Colonic mucosa (tissue), 4 donors: ENCODE results near the gene SYT1. TPM values are rescaled to one million over a fixed set of nuclear protein-coding genes. Genes with fewer than 3 reads are reported as not detected.

Experiments
- DNase-seq: peaks from one replicate; pipeline ENCODE4 v3.0.0-alpha.2; 2020
- H3K27ac ChIP-seq: fragments of 200-600 bp; one replicate; pipeline ENCODE4 v1.8.0; 2021
- H3K27me3 ChIP-seq: fragments of 200-600 bp; one replicate; pipeline ENCODE4 v1.8.0; 2021
- H3K36me3 ChIP-seq: fragments of 200-600 bp; one replicate; pipeline ENCODE4 v1.8.0; 2021
- H3K4me1 ChIP-seq: fragments of 200-600 bp; one replicate; pipeline ENCODE4 v1.8.0; 2021; ENCODE audit warnings: mild to moderate bottlenecking
- H3K4me3 ChIP-seq: fragments of 200-600 bp; one replicate; pipeline ENCODE4 v1.8.0; 2021
- H3K9ac ChIP-seq, 2 donors: one replicate each; pipeline ENCODE4 v1.7.0; 2013; ENCODE audit warnings: control low read depth in 2 of 2, low read depth in 2 of 2, low read length in 2 of 2
- H3K9me3 ChIP-seq: fragments of 200-600 bp; one replicate; pipeline ENCODE4 v1.8.0; 2021
- CTCF ChIP-seq: fragments of 200-600 bp; IDR thresholded peaks from one replicate; pipeline ENCODE4 v1.8.0; 2022; ENCODE audit warnings: antibody characterized with exemption, mild to moderate bottlenecking
- intact Hi-C: fragments of 100-400 bp; cut with DNase I; formaldehyde crosslinking; loops from one replicate; pipeline ENCODE4 v1.14.1; 2022
- total RNA-seq, 2 donors: library from RNA; stranded (reverse); fragmentation: NEBNext Ultra II Directional in 1 of 2; extraction: Animal tissue kit (Norgen Biotek cat#: 25700) in 1 of 2; gene quantifications; one replicate each; pipeline ENCODE4 v1.2.1, GENCODE V29; 2021
- donor health status: healthy.
- donor health status: DM: no; HTN: no; CAD: no.
- donor health status: DM: no; HTN: no; CAD: no.

SYT1 gene
- total RNA-seq, 2 donors from 2014 or later = 0.94 to 3.2 TPM

GRCh38 chr12:79309039-79309438 is 444.5 kb downstream of the SYT1 start:
- no peak for TF ChIP-seq CTCF
- no peak overlapping the region for H3K4me3 ChIP-seq
- intact Hi-C loops = no loop called here
- no peaks in the 10 kb centered on the region for H3K4me1 ChIP-seq
- H3K27ac ChIP-seq = no peak overlapping the region
- no peaks in the 10 kb centered on the region for H3K9me3 ChIP-seq
- H3K36me3 ChIP-seq = no peaks in the 10 kb centered on the region
- H3K9ac ChIP-seq = no peak overlapping the region
- no peak for DNase-seq
- H3K27me3 ChIP-seq = no peaks in the 10 kb centered on the region

GRCh38 chr12:79317179-79317847 is 452.7 kb downstream of the SYT1 start:
- H3K27me3 ChIP-seq = no peaks in the 10 kb centered on the region
- H3K9ac ChIP-seq = no peak overlapping the region
- no peaks in the 10 kb centered on the region for H3K9me3 ChIP-seq
- no peaks in the 10 kb centered on the region for H3K4me1 ChIP-seq
- H3K4me3 ChIP-seq = no peak overlapping the region
- no peak for TF ChIP-seq CTCF
- no peaks in the 10 kb centered on the region for H3K36me3 ChIP-seq
- DNase-seq = no peak
- intact Hi-C loops = no loop called here
- H3K27ac ChIP-seq = no peak overlapping the region

GRCh38 chr12:79322905-79323304 is 458.3 kb downstream of the SYT1 start:
- no peak overlapping the region for H3K4me3 ChIP-seq
- no peaks in the 10 kb centered on the region for H3K9me3 ChIP-seq
- intact Hi-C loops = no loop called here
- no peaks in the 10 kb centered on the region for H3K36me3 ChIP-seq
- no peaks in the 10 kb centered on the region for H3K27me3 ChIP-seq
- TF ChIP-seq CTCF = no peak
- no peak for DNase-seq
- no peak overlapping the region for H3K9ac ChIP-seq
- H3K4me1 ChIP-seq = no peaks in the 10 kb centered on the region
- no peak overlapping the region for H3K27ac ChIP-seq

GRCh38 chr12:79324571-79324970 is 460.0 kb downstream of the SYT1 start:
- intact Hi-C loops = no loop called here
- DNase-seq = no peak
- H3K27me3 ChIP-seq = no peaks in the 10 kb centered on the region
- H3K27ac ChIP-seq = no peak overlapping the region
- TF ChIP-seq CTCF = no peak
- no peaks in the 10 kb centered on the region for H3K36me3 ChIP-seq
- H3K9me3 ChIP-seq = no peaks in the 10 kb centered on the region
- no peak overlapping the region for H3K4me3 ChIP-seq
- no peak overlapping the region for H3K9ac ChIP-seq
- no peaks in the 10 kb centered on the region for H3K4me1 ChIP-seq

- no peak overlapping the region for H3K4me3 ChIP-seq
- no peak for DNase-seq
- no peak overlapping the region for H3K27ac ChIP-seq
- H3K4me1 ChIP-seq = no peaks in the 10 kb centered on the region
- no peaks in the 10 kb centered on the region for H3K36me3 ChIP-seq
- TF ChIP-seq CTCF = no peak
- intact Hi-C loops = no loop called here
- H3K9ac ChIP-seq = no peak overlapping the region
- H3K27me3 ChIP-seq = no peaks in the 10 kb centered on the region
- H3K9me3 ChIP-seq = no peaks in the 10 kb centered on the region
Observed at GRCh38 chr12:79326222-79326621, 461.6 kb downstream of the SYT1 start.
